Measurements from ENCODE around the gene HEY2. TPM values are rescaled to one million over a fixed set of nuclear protein-coding genes. Genes with fewer than 3 reads are reported as not detected.

The HEY2 gene
- total RNA-seq, 1 donor from 2014 or later: 22.7 TPM

- H3K4me1 Mint-ChIP-seq (ENCODE audit: unreplicated experiment): peaks cover 19% of the 10 kb centered on the region
- no peak for TF ChIP-seq CTCF (IDR thresholded peaks at IDR 0.05)
- H3K27me3 Mint-ChIP-seq (ENCODE audit: unreplicated experiment): no peaks in the 10 kb centered on the region
- H3K27ac Mint-ChIP-seq (ENCODE audit: unreplicated experiment): no peak overlapping the region
- H3K9me3 Mint-ChIP-seq (ENCODE audit: unreplicated experiment): no peaks in the 10 kb centered on the region
- no peak for DNase-seq (ENCODE audit: extremely low spot score, unreplicated experiment)
- H3K4me3 Mint-ChIP-seq (ENCODE audit: unreplicated experiment): no peak overlapping the region
- no peaks in the 10 kb centered on the region for H3K36me3 Mint-ChIP-seq (ENCODE audit: unreplicated experiment)
Measured at GRCh38 chr6:125780540-125781313, 31.3 kb downstream of the HEY2 start.

GRCh38 chr6:125781314-125781868, 32.0 kb downstream of the HEY2 start:
- no peak overlapping the region for H3K27ac Mint-ChIP-seq (ENCODE audit: unreplicated experiment)
- DNase-seq (ENCODE audit: extremely low spot score, unreplicated experiment): no peak
- no peaks in the 10 kb centered on the region for H3K9me3 Mint-ChIP-seq (ENCODE audit: unreplicated experiment)
- peak; percentile 49 for TF ChIP-seq CTCF (IDR thresholded peaks at IDR 0.05)
- no peaks in the 10 kb centered on the region for H3K27me3 Mint-ChIP-seq (ENCODE audit: unreplicated experiment)
- no peak overlapping the region for H3K4me3 Mint-ChIP-seq (ENCODE audit: unreplicated experiment)
- H3K36me3 Mint-ChIP-seq (ENCODE audit: unreplicated experiment): no peaks in the 10 kb centered on the region
- peaks cover 19% of the 10 kb centered on the region for H3K4me1 Mint-ChIP-seq (ENCODE audit: unreplicated experiment)

GRCh38 chr6:125784365-125784764, 34.9 kb downstream of the HEY2 start:
- Mint-ChIP-seq H3K36me3 (ENCODE audit: unreplicated experiment) (peaks cover 5% of the 10 kb centered on the region), H3K27me3 (ENCODE audit: unreplicated experiment) (no peaks in the 10 kb centered on the region), H3K4me3 (ENCODE audit: unreplicated experiment) (no peak overlapping the region), H3K27ac (ENCODE audit: unreplicated experiment) (peak overlapping the region; percentile 81), H3K9me3 (ENCODE audit: unreplicated experiment) (no peaks in the 10 kb centered on the region), H3K4me1 (ENCODE audit: unreplicated experiment) (peaks cover 22% of the 10 kb centered on the region)
- no peak for TF ChIP-seq CTCF (IDR thresholded peaks at IDR 0.05)
- DNase-seq (ENCODE audit: extremely low spot score, unreplicated experiment): no peak

- no peaks in the 10 kb centered on the region for H3K9me3 Mint-ChIP-seq (ENCODE audit: unreplicated experiment)
- no peak for DNase-seq (ENCODE audit: extremely low spot score, unreplicated experiment)
Measured at GRCh38 chr6:125787791-125788190, 38.4 kb downstream of the HEY2 start.

More at GRCh38 chr6:125787791-125788190, 38.4 kb downstream of the HEY2 start:
- TF ChIP-seq CTCF (IDR thresholded peaks at IDR 0.05): peak; percentile 40
- Mint-ChIP-seq H3K27ac (ENCODE audit: unreplicated experiment) (no peak overlapping the region), H3K27me3 (ENCODE audit: unreplicated experiment) (no peaks in the 10 kb centered on the region), H3K36me3 (ENCODE audit: unreplicated experiment) (peaks cover 5% of the 10 kb centered on the region), H3K4me3 (ENCODE audit: unreplicated experiment) (no peak overlapping the region), H3K4me1 (ENCODE audit: unreplicated experiment) (peaks cover 39% of the 10 kb centered on the region)

All from osteocyte (in vitro differentiated cells).